Measurements from ENCODE around the gene NECAP2.

DNA sequence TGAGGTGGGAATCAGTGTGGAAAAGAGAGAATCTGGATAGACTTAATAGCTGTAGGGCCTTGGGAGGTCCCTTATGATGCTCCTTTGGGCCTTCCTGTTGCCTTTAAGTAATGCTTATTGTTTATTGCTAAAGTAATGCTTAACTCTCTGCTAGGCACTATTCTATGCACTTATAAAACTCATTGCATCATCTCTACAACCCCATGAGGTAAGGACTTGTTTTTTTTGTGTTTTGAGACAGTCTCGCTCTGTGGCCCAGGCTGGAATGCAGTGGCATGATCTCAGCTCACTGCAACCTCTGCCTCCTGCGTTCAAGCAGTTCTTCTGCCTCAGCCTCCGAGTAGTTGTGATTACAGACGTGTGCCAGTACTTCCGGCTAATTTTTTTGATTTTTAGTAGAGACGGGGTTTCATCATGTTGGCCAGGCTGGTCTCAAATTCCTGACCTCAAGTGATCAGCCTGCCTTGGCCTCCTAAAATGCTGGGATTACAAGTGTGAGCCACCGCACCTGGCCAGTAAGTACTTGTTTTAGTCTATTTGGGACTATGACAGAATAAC is 22.3 kb downstream of the NECAP2 start:
- TF ChIP-seq, protein P1, sequence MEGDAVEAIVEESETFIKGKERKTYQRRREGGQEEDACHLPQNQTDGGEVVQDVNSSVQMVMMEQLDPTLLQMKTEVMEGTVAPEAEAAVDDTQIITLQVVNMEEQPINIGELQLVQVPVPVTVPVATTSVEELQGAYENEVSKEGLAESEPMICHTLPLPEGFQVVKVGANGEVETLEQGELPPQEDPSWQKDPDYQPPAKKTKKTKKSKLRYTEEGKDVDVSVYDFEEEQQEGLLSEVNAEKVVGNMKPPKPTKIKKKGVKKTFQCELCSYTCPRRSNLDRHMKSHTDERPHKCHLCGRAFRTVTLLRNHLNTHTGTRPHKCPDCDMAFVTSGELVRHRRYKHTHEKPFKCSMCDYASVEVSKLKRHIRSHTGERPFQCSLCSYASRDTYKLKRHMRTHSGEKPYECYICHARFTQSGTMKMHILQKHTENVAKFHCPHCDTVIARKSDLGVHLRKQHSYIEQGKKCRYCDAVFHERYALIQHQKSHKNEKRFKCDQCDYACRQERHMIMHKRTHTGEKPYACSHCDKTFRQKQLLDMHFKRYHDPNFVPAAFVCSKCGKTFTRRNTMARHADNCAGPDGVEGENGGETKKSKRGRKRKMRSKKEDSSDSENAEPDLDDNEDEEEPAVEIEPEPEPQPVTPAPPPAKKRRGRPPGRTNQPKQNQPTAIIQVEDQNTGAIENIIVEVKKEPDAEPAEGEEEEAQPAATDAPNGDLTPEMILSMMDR (IDR thresholded peaks at IDR 0.05) = no peak
- no peak for TF ChIP-seq POLR2A (IDR thresholded peaks at IDR 0.05)

Data from thyroid gland (tissue), 4 donors.